ENCODE data around the gene MTHFD1L. TPM values are rescaled to one million over a fixed set of nuclear protein-coding genes. Genes with fewer than 3 reads are reported as not detected.

MTHFD1L gene
- total and polyA plus RNA-seq, 2 of the 4 experiments (the other 2 are of a cell fraction), result 43.5 to 53.2 TPM

GRCh38 chr6:151075930-151076555 is 210.5 kb downstream of the MTHFD1L start:
- Histone ChIP-seq H3K9ac (ENCODE audit: low read depth, low read length) (no peak overlapping the region), H2BK5ac (ENCODE audit: low read depth, low read length, poor library complexity, severe bottlenecking) (no peak overlapping the region), H3K9me1 (ENCODE audit: insufficient read depth, low read length) (no peaks in the 10 kb centered on the region; the same call in 1 of the 2 replicates), H2AK9ac (replicated peaks; ENCODE audit: low read depth, low read length, poor library complexity) (no peak overlapping the region), H4K8ac (ENCODE audit: low read depth in 2 of 2, low read length in 2 of 2) (no peak overlapping the region), H2BK15ac (ENCODE audit: low read depth, low read length) (no peak overlapping the region), H2BK120ac (ENCODE audit: low read depth, low read length) (no peak overlapping the region), H3K14ac (replicated peaks; ENCODE audit: low read depth, low read length) (no peak overlapping the region), H3K27ac (ENCODE audit: insufficient read depth, low read length) (no peak overlapping the region), H3K56ac (ENCODE audit: extremely low read depth, insufficient read depth, low read length) (no peak overlapping the region), H3K4me3 (ENCODE audit: insufficient read depth, low read depth, low read length) (no peak overlapping the region), H3K36me3 (ENCODE audit: control insufficient read depth, insufficient read depth, low read length) (peaks cover 22% of the 10 kb centered on the region), H3K4me2 (ENCODE audit: low read depth, low read length) (no peak overlapping the region), H3K9me3 (ENCODE audit: control insufficient read depth, insufficient read depth, low read length) (no peaks in the 10 kb centered on the region), H3K23ac (ENCODE audit: low read depth, low read length) (no peak overlapping the region), H4K91ac (ENCODE audit: insufficient read depth, low read depth, low read length) (no peak overlapping the region), H3K18ac (ENCODE audit: low read depth, low read length) (no peak overlapping the region), H3K27me3 (ENCODE audit: control insufficient read depth, insufficient read depth, low read length) (no peaks in the 10 kb centered on the region), H2AFZ (replicated peaks; ENCODE audit: low read length, poor library complexity) (no peak overlapping the region), H3K79me1 (ENCODE audit: low read depth in 1 of 2, low read length in 2 of 2) (peaks cover 24 to 29% of the 10 kb centered on the region in 2 experiments), H4K20me1 (ENCODE audit: insufficient read depth, low read length) (peaks cover 3% of the 10 kb centered on the region; the same call in 1 of the 2 replicates), H2AK5ac (ENCODE audit: low read depth, low read length) (no peak overlapping the region), H3K4ac (ENCODE audit: low read depth, low read length) (no peak overlapping the region), H2BK20ac (ENCODE audit: low read depth, low read length) (no peak overlapping the region), H3K4me1 (ENCODE audit: control insufficient read depth, insufficient read depth, low read length) (0 out of 2 replicates have a peak, but pooled peaks cover 2% of the 10 kb centered on the region), H4K5ac (ENCODE audit: low read depth, low read length) (no peak overlapping the region)
- TF ChIP-seq MAZ (IDR thresholded peaks at IDR 0.05; ENCODE audit: borderline replicate concordance, low read depth, low read length) (no peak), RAD21 (IDR thresholded peaks at IDR 0.05; ENCODE audit: low read length) (no peak), MAFK (IDR thresholded peaks at IDR 0.05; ENCODE audit: low read depth, low read length) (no peak), MXI1 (IDR thresholded peaks at IDR 0.05; ENCODE audit: borderline replicate concordance, low read depth, low read length) (no peak), ELK1 (IDR thresholded peaks at IDR 0.05; ENCODE audit: borderline replicate concordance, low read depth, low read length) (no peak), RFX5 (IDR thresholded peaks at IDR 0.05; ENCODE audit: low read depth, low read length) (no peak), FOS (IDR thresholded peaks at IDR 0.05; ENCODE audit: low read depth, low read length) (no peak), NFE2L2 (IDR thresholded peaks at IDR 0.05; ENCODE audit: low read depth, low read length) (no peak), CTCF (conservative IDR thresholded peaks at IDR 0.05; ENCODE audit: low read depth, low read length) (no peak), CEBPB (IDR thresholded peaks at IDR 0.05; ENCODE audit: low read depth, low read length) (no peak), SMC3 (IDR thresholded peaks at IDR 0.05; ENCODE audit: low read depth, low read length) (no peak), RCOR1 (IDR thresholded peaks at IDR 0.05; ENCODE audit: insufficient replicate concordance, low read length) (no peak), CHD1 (IDR thresholded peaks at IDR 0.05; ENCODE audit: low read depth, low read length) (no peak), BHLHE40 (IDR thresholded peaks at IDR 0.05; ENCODE audit: low read depth, low read length) (no peak)
- TF ChIP-seq, protein P1, sequence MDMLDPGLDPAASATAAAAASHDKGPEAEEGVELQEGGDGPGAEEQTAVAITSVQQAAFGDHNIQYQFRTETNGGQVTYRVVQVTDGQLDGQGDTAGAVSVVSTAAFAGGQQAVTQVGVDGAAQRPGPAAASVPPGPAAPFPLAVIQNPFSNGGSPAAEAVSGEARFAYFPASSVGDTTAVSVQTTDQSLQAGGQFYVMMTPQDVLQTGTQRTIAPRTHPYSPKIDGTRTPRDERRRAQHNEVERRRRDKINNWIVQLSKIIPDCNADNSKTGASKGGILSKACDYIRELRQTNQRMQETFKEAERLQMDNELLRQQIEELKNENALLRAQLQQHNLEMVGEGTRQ (IDR thresholded peaks at IDR 0.05; ENCODE audit: low read depth, low read length), result no peak
- no peak for ATAC-seq (ENCODE audit: low read depth)
- CTCF ChIA-PET, result no interaction called here
- in situ Hi-C loops (cut with MboI; ENCODE audit: low sequenced_read_pairs) (no loop called here), intact Hi-C loops (cut with micrococcal nuclease) (no loop called here), dilution Hi-C loops (cut with HindIII; ENCODE audit: low sequenced_read_pairs, unreplicated experiment) (no loop called here)
- no TSS peak for BruUV-seq (replicated peaks)
- DNase-seq, result no peak
- POLR2A ChIA-PET (ENCODE audit: unreplicated experiment), result no interaction called here
- no CpG with 5 or more reads among the region's 5 CpGs for WGBS, 2 experiments (ENCODE audit: extremely low coverage in 2 of 2, insufficient read length in 1 of 2)
